Trophoblast cell (in vitro differentiated cells and primary cell): ENCODE data around the gene UBN1.

Source experiments
- DNase-seq, 2 donors: peaks; one replicate each; pipeline ENCODE4 v3.0.0-alpha.2; 2016
- H2AFZ ChIP-seq: 2 replicates; pipeline ENCODE4 v1.6.1; 2013; ENCODE audit warnings: low read length, moderate library complexity, mild to moderate bottlenecking; ENCODE audit not compliant: insufficient read depth, poor library complexity
- H2AK5ac ChIP-seq: 2 replicates; pipeline ENCODE4 v1.6.1; 2013; ENCODE audit warnings: mild to moderate bottlenecking, low read length
- H2BK120ac ChIP-seq: 2 replicates; pipeline ENCODE4 v1.6.1; 2013; ENCODE audit warnings: low read length, mild to moderate bottlenecking, moderate library complexity; ENCODE audit not compliant: insufficient read depth, poor library complexity
- H2BK12ac ChIP-seq: 2 replicates; pipeline ENCODE4 v1.6.1; 2013; ENCODE audit warnings: mild to moderate bottlenecking, low read length, moderate library complexity
- H2BK5ac ChIP-seq: 2 replicates; pipeline ENCODE4 v1.6.1; 2013; ENCODE audit warnings: low read length, low read depth, moderate library complexity, mild to moderate bottlenecking; ENCODE audit not compliant: poor library complexity
- H3K14ac ChIP-seq: 2 replicates; pipeline ENCODE4 v1.6.1; 2013; ENCODE audit warnings: mild to moderate bottlenecking, low read length
- H3K18ac ChIP-seq: 2 replicates; pipeline ENCODE4 v1.6.1; 2013; ENCODE audit warnings: mild to moderate bottlenecking, low read length
- H3K23ac ChIP-seq: 2 replicates; pipeline ENCODE4 v1.6.1; 2013; ENCODE audit warnings: low read length
- H3K27ac ChIP-seq: 2 replicates; pipeline ENCODE4 v1.5.1; 2013; ENCODE audit warnings: low read depth, mild to moderate bottlenecking, inconsistent platforms, low read length, moderate library complexity
- H3K27me3 ChIP-seq: 2 replicates; pipeline ENCODE4 v1.6.1; 2013; ENCODE audit warnings: inconsistent platforms, mild to moderate bottlenecking, low read length, moderate library complexity; ENCODE audit not compliant: insufficient read depth
- H3K36me3 ChIP-seq, 2 experiments: 1 replicate in 1 of 2; 2 replicates in 1 of 2; pipeline ENCODE4 v1.6.1; 2013; ENCODE audit warnings: low read length in 2 of 2, mild to moderate bottlenecking in 2 of 2, moderate library complexity in 1 of 2; ENCODE audit not compliant: insufficient read depth in 2 of 2, control insufficient read depth in 1 of 2
- H3K4ac ChIP-seq: 2 replicates; pipeline ENCODE4 v1.6.1; 2013; ENCODE audit warnings: low read depth, mild to moderate bottlenecking, low read length, moderate library complexity
- H3K4me1 ChIP-seq, 2 experiments: 1 replicate in 1 of 2; 2 replicates in 1 of 2; pipeline ENCODE4 v1.6.1; 2013; ENCODE audit warnings: low read length in 2 of 2, mild to moderate bottlenecking in 2 of 2, moderate library complexity in 1 of 2; ENCODE audit not compliant: insufficient read depth in 2 of 2, control insufficient read depth in 1 of 2
- H3K4me2 ChIP-seq: 2 replicates; pipeline ENCODE4 v1.6.1; 2013; ENCODE audit warnings: inconsistent platforms, mild to moderate bottlenecking, low read length, moderate library complexity
- H3K4me3 ChIP-seq: 2 replicates; pipeline ENCODE4 v1.5.1; 2013; ENCODE audit warnings: mild to moderate bottlenecking, low read depth, low read length, inconsistent platforms
- H3K79me1 ChIP-seq: one replicate; pipeline ENCODE4 v1.6.1; 2013; ENCODE audit warnings: low read length
- H3K79me2 ChIP-seq: 2 replicates; pipeline ENCODE4 v1.6.1; 2013; ENCODE audit warnings: low read length, mild to moderate bottlenecking; ENCODE audit not compliant: control insufficient read depth, insufficient read depth, poor library complexity
- H3K9ac ChIP-seq: 2 replicates; pipeline ENCODE4 v1.6.1; 2013; ENCODE audit warnings: mild to moderate bottlenecking, low read length
- H3K9me3 ChIP-seq: 2 replicates; pipeline ENCODE4 v1.6.1; 2013; ENCODE audit warnings: low read depth, mild to moderate bottlenecking, control low read depth, inconsistent platforms, low read length; ENCODE audit not compliant: insufficient read depth
- H4K12ac ChIP-seq: 2 replicates; pipeline ENCODE4 v1.6.1; 2013; ENCODE audit warnings: low read depth, mild to moderate bottlenecking, low read length, moderate library complexity
- H4K8ac ChIP-seq: 2 replicates; pipeline ENCODE4 v1.6.1; 2013; ENCODE audit warnings: low read depth, mild to moderate bottlenecking, low read length, moderate library complexity
- H4K91ac ChIP-seq: one replicate; pipeline ENCODE4 v1.6.1; 2013; ENCODE audit warnings: low read depth, mild to moderate bottlenecking, low read length, moderate library complexity
- WGBS: extraction: QIAGEN DNeasy Blood & Tissue Kit; methylation state at CpG from one replicate; pipeline ENCODE4 v1.1.7; 2013; ENCODE audit warnings: missing lambda C conversion rate; ENCODE audit not compliant: insufficient read length, insufficient coverage; ENCODE audit errors: extremely low coverage; 5-methylcytosine and 5-hydroxymethylcytosine counted together

UBN1 gene

GRCh38 chr16:4891097-4891885 is 44.0 kb downstream of the UBN1 start:
- Histone ChIP-seq H3K27ac (no peak overlapping the region), H2AFZ (no peak overlapping the region)
- no CpG with 5 or more reads among the region's 16 CpGs for WGBS

GRCh38 chr16:4891886-4892216 is 44.6 kb downstream of the UBN1 start:
- Histone ChIP-seq H2BK5ac (no peak overlapping the region), H3K4me2 (no peak overlapping the region), H2AFZ (no peak overlapping the region), H4K91ac (no peak overlapping the region), H2BK12ac (no peak overlapping the region), H4K12ac (no peak overlapping the region), H3K4me3 (no peak overlapping the region), H3K18ac (no peak overlapping the region), H3K23ac (no peak overlapping the region), H3K79me2 (no peaks in the 10 kb centered on the region), H3K27ac (no peak overlapping the region), H2BK120ac (no peak overlapping the region), H3K79me1 (no peaks in the 10 kb centered on the region), H3K36me3 (peaks cover 31 to 35% of the 10 kb centered on the region in 2 experiments), H3K9me3 (peaks cover 2% of the 10 kb centered on the region), H3K14ac (no peak overlapping the region), H3K27me3 (no peaks in the 10 kb centered on the region), H3K4me1 (no peaks in the 10 kb centered on the region), H4K8ac (no peak overlapping the region), H3K9ac (no peak overlapping the region), H3K4ac (no peak overlapping the region), H2AK5ac (no peak overlapping the region)
- DNase-seq = no peak
- WGBS = no CpG with 5 or more reads among the region's 12 CpGs

More at GRCh38 chr16:4891097-4891885, 44.0 kb downstream of the UBN1 start:
- Histone ChIP-seq H3K4ac (no peak overlapping the region), H4K91ac (no peak overlapping the region), H3K4me3 (no peak overlapping the region), H3K79me2 (no peaks in the 10 kb centered on the region), H3K9me3 (peaks cover 2% of the 10 kb centered on the region), H2BK5ac (no peak overlapping the region), H3K79me1 (no peaks in the 10 kb centered on the region), H3K23ac (no peak overlapping the region), H3K36me3 (peaks cover 31 to 39% of the 10 kb centered on the region in 2 experiments), H2BK12ac (no peak overlapping the region), H3K4me2 (no peak overlapping the region), H2BK120ac (no peak overlapping the region), H3K9ac (no peak overlapping the region), H2AK5ac (no peak overlapping the region), H4K8ac (no peak overlapping the region), H3K27me3 (no peaks in the 10 kb centered on the region), H3K14ac (no peak overlapping the region), H3K4me1 (no peaks in the 10 kb centered on the region), H4K12ac (no peak overlapping the region), H3K18ac (no peak overlapping the region)
- DNase-seq = no peak

- H4K8ac ChIP-seq = no peak overlapping the region
- no peak overlapping the region for H3K9ac ChIP-seq
- no peak overlapping the region for H2AK5ac ChIP-seq
- H3K4me1 ChIP-seq = no peaks in the 10 kb centered on the region
- H3K4me3 ChIP-seq = no peak overlapping the region
- no peak overlapping the region for H3K18ac ChIP-seq
- no peak overlapping the region for H2AFZ ChIP-seq
- no peaks in the 10 kb centered on the region for H3K79me2 ChIP-seq
- H3K79me1 ChIP-seq = no peaks in the 10 kb centered on the region
- no peak overlapping the region for H3K4ac ChIP-seq
- no peak overlapping the region for H4K91ac ChIP-seq
- H2BK120ac ChIP-seq = no peak overlapping the region
- peaks cover 28 to 31% of the 10 kb centered on the region in 2 experiments for H3K36me3 ChIP-seq
- H3K14ac ChIP-seq = no peak overlapping the region
- no peak overlapping the region for H3K27ac ChIP-seq
- no peak overlapping the region for H2BK5ac ChIP-seq
- H2BK12ac ChIP-seq = no peak overlapping the region
- no peak overlapping the region for H3K4me2 ChIP-seq
- H3K23ac ChIP-seq = no peak overlapping the region
- no peak for DNase-seq
- H4K12ac ChIP-seq = no peak overlapping the region
- no peaks in the 10 kb centered on the region for H3K27me3 ChIP-seq
- WGBS = no CpG with 5 or more reads among the region's 23 CpGs
- peaks cover 2% of the 10 kb centered on the region for H3K9me3 ChIP-seq
Observed at GRCh38 chr16:4892361-4893102, 45.3 kb downstream of the UBN1 start.

- Histone ChIP-seq H3K9ac (no peak overlapping the region), H3K79me2 (no peaks in the 10 kb centered on the region), H4K8ac (no peak overlapping the region), H2BK120ac (no peak overlapping the region), H3K4me3 (no peak overlapping the region), H2BK12ac (no peak overlapping the region), H2AFZ (no peak overlapping the region), H3K27ac (no peak overlapping the region), H3K36me3 (peaks cover 25 to 27% of the 10 kb centered on the region in 2 experiments), H4K12ac (no peak overlapping the region), H3K27me3 (no peaks in the 10 kb centered on the region), H3K23ac (no peak overlapping the region), H3K14ac (no peak overlapping the region), H3K4ac (no peak overlapping the region), H3K79me1 (no peaks in the 10 kb centered on the region), H2AK5ac (no peak overlapping the region), H2BK5ac (no peak overlapping the region), H3K9me3 (peaks cover 6% of the 10 kb centered on the region), H3K4me1 (no peaks in the 10 kb centered on the region), H4K91ac (no peak overlapping the region), H3K18ac (no peak overlapping the region), H3K4me2 (no peak overlapping the region)
- no peak for DNase-seq
- no CpG with 5 or more reads among the region's 26 CpGs for WGBS
Observed at GRCh38 chr16:4893103-4893862, 46.0 kb downstream of the UBN1 start.
